D341Med (cell line): ENCODE results near the gene RFPL3.
A peak's percentile ranks its signal among the peaks of the same experiment; 100 is the strongest.
"Not testable (repeated sequence)": the region's sequence is repeated elsewhere in the genome, so short reads cannot be mapped to it uniquely, and the experiment has no call there.

Source experiments
- DNase-seq: peaks from one replicate; pipeline ENCODE4 v3.0.0; 2012; ENCODE audit warnings: low spot score

RFPL3 gene

DNA sequence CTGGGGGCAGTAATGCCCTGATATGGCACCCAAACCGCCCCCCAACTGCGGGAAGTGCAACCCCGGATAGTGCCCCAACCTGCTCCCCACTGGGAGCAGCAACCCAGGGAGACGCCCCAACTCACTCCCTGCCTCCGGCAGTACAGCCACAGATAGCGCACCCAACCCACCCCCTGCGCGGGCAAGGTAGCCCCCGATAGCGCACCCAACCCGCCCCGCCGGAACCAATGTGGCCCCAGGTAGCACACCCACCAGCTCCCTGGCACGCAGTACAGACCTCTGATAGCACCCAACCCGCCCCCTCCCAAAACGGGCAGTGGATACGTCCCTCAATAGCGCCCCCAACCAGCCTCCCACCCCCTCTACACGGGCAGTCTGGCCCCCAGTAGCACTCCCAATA lies 3.8 kb upstream of the RFPL3 start:
- DNase-seq: no peak

DNA sequence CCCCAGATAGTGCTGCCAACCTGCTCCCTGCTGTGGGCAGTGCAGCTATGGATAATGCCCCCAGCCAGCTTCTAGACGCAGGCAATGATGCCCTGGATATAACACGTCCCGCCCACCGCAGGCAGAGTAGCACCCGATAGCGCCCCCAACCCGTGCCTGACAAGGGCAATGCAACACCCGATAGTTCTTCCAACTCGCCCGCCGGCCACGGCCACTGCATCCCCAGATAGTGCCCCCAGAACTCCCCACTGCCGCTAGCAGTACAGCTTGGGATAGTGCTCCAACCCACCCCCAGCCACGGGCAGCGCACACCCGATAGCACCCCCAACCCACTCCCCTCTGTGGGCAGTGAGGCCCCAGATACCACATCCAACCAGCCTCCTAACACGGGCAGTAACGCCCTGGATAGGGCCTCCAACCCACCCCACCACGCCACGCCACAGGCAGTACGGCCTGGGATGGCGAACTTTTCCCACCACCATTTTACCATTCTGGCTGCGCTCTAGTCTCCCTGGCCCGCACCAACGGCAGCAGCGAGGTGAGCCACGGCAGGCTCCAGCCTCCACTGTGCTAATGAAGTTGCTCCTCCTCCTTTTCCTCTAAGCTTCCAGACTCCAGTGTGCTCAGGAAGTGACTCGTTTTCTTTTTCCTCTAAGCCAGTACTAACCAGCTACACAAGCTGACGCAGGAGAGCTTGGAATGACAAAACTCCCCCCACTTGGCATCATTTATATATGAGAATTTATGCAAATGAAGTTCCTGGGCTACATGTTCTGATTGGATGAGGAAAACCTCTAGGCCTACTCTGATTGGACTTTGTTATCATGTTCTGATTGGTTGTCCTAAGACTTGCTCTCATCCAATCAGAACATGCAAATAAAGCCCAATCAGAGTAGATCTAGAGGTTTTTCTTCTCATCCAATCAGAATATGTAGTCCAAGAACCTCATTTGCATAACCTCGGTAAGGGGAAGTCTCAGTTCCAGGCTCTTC lies 3.0 kb upstream of the RFPL3 start:
- no peak for DNase-seq

DNA sequence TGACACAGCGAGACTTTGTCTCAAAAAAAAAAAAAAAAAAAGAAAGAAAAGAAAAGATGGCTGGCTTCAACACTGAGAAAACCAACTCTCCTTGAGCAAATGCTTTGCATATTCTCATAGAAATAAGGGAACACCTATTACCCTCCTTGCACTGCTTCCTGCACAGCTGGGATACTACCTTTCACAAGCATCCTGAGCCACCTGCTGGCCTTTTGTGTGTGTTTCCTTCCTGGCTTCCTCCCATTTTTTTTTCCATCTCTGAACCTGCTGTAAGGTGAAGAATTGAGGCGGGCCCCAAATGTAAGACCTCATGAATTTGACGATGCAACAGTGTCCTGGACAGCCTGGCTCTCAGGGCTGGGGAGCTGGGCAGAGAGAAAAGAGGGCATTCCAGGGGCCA lies 1.9 kb upstream of the RFPL3 start:
- DNase-seq: no peak

DNA sequence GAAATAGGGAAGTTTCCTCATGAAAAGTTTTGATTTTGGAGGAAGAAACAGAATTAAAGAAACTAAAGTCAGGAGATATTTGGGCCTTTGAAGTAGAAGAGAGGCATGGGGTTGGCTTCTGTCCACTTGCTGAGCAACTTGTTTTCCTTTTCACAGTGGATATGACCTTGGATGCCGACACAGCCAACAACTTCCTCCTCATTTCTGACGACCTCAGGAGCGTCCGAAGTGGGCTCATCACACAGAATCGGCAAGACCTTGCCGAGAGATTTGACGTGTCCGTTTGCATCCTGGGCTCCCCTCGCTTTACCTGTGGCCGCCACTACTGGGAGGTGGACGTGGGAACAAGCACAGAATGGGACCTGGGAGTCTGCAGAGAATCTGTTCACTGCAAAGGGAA lies 2.4 kb downstream of the RFPL3 start:
- DNase-seq: not testable (repeated sequence)

DNA sequence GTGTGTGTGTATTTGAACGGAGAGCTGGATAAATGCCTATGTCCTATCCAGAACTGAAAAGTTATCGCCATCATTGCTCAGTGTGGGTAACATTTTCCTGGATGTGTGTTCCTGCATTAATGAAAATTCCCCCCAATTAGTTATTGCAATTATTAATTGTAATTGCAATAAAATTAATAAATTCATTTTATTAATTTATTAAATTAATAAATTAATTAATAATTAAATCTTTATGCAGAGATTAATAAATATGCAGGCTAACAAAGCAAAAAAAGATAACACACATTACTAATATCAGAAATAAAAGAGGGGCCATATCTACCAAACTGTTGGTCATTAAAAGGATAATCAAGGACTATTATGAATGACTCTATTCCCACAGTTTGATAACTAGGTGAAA lies 3.6 kb downstream of the RFPL3 start:
- DNase-seq: no peak

DNA sequence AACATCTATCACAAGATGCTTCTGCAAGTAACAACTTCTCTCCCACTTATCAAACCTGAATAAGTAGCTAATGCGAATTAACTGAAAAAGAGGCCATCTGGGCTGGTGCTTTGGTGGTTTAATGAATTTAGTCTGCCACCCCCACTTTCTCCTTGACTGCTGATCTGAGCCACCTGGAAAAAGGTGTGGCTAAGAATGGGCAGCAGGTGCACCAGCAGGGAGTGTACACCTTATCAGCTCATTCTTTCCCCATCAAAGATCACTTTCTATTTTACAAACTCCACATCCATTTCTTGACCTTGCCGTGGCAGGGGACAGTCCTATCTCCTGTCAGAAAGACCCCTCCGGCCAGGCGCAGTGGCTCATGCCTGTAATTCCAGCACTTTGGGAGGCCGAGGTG lies 6.5 kb downstream of the RFPL3 start:
- DNase-seq: no peak

DNA sequence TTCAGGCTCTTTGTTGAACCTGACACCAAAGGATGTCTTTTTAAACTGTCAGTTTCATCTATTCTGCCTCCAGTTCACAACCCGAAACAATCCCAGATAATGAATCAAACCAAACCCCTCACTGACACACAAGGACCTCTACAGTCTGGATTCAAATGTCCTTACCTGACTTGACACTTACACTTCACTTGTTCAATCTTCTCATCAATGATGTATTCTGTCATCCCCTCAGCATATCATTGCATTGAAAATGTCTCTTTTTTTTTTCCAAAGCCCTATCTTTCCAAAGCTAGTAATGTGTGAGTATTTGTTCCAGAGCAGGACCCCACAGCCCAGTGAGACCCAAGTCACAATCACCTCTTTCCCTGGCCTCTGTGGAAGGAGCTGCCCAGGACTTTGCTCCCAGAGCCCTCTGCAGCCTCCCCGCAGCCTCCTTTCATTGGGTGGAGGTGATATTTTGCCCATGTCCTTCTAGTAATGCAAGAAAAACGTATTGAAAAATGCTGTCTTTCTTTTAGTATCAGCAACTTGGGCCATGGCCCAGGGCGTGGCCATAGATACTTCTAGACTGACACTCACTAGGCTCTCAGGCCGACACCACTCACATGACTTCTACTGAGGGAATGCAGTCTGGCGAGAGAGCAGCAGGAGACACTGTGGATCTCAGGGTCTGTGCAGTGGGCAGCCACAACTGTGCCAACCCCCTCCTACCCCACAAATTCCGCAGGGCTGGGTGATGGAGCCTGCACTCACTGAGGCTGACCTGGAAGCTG lies 18.2 kb downstream of the RFPL3 start:
- no peak for DNase-seq

DNA sequence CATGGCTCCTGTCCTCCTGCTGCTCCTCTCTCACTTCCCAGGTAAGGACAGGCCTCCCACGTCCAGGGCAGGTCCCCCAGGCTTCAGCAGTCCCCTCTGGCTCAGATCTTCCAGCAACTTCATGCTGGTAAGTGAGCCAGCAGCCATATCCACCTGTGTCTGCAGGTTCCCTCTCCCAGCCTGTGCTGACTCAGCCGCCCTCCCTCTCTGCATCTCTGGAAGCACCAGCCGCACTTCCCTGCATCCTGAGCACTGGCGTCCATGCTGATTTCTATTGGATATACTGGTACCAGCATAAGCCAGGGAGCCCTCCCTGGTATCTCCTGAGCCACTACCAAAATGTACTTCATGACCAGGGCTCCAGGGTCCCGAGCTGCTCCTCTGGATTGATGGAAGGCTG lies 19.0 kb downstream of the RFPL3 start:
- no peak for DNase-seq

DNA sequence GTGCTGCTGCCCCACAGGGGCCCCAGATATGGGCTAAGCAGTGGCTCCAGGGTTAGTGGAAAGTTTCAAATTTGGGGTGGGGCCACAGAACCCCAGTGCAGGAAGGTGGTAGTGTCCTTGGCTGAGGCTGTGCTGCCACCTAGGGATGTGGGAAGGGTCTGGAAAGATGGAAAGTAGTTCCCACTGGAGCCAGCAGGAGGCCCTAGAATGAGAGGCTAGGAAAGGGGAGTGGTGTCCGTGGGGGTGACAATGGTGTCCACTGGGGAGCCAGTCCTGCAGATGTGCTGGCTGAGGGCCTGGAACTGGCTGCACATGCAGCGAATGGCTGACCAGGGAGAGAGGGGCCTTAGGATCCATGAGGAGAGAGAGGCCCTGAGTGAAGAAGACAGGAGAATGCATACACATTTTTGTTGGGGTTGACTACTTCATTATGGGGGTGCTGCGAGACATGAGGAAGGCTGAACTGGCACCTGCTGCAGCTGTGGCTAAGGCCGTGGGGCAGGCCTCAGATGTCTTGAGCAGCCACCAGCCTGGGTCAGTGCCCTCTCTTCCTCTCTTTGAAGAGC lies 21.1 kb downstream of the RFPL3 start:
- peak; percentile 79 for DNase-seq

DNA sequence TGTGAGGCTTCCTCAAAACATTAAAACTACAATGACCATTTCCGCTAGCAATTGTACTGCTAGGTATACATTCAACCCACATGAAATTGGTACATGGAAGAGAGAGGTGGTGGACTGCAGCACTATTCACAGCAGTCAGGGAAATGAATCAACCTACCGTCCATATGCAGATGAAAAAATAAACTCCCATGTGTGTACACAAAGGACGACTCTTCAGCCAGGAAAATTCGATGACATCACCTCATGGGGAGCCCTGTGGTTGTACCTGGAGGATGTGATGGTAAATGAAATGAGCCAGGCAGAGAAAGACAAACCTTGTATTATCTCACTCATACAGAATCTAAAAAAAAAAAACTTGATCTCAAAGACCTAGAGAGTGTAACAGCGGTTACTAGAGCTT lies 23.3 kb downstream of the RFPL3 start:
- no peak for DNase-seq

DNA sequence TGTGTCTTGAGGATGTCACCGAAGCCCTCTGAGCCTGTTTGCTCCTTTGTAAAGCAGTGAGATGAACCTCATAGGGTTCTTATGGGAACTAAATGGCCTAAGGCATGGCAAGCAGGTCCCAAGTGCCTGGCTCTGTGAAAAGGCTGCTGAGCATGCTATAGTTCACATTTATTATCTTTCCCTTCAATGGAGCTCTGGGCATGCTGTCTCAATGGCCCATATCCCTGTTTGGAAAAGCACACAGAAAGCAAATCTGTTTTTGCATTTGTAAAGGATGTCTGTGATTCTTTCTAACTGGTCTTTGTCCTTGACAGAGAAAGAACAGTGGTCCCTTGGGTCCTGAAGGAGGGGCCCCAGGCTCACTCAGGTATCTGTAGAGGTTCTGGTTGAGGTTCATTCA lies 28.0 kb downstream of the RFPL3 start:
- DNase-seq: no peak

DNA sequence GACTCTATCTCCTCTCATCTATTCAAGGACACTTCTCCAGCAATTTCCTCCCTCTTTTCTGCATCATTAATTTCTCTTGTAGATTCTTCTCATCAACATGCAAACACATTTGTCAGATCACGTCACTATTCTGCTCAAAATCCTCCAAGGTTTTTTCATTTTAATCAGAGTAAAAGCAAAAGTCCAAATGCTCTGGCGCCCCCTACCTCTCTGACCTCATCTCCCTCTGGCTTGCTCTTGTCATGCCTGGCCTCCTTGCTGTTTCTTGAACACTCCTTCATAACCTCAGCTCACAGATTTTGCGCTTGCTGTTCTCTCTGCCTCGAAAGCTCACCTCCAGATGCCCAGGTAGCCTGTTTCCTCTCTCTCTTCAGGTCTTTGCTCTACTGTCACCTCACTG lies 32.0 kb downstream of the RFPL3 start:
- DNase-seq: peak; percentile 54

DNA sequence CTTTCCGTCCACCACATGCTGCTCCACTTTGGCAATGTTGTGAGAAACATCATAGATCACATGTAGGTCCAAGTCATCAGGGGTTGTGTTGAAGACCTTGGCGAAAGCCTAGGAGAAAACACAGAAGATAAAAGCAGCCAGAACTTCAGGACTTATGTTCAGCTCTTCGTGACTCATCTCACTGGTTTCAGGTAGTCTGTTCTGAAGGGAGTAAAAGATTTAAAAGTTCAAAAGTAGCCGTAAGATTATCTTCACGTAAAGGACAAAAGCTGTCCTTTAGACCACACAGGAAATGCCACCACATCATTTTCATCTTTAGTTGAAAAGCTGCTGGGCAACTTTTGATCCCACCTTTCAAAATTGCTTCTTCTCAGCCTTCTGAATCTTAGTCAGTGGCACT lies 37.4 kb downstream of the RFPL3 start:
- DNase-seq: no peak

DNA sequence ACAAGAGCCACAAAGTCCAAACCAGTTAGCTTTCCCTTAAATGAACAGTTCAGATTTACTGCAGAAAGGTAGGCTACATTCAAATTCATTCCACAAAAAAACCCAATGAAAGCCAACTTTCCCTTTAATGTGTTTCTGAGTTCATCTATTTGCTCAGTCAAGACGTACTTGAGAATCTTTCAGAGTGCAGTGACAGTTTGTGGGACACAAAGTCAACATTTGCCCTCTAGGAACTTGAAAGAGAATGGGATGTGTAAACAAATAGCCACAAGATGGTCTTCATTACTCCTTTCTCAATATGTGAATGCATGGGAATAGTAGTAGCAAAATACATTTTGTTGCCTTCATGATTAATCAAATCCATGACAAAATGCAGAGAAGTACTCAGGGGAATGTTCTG lies 38.6 kb downstream of the RFPL3 start:
- no peak for DNase-seq

DNA sequence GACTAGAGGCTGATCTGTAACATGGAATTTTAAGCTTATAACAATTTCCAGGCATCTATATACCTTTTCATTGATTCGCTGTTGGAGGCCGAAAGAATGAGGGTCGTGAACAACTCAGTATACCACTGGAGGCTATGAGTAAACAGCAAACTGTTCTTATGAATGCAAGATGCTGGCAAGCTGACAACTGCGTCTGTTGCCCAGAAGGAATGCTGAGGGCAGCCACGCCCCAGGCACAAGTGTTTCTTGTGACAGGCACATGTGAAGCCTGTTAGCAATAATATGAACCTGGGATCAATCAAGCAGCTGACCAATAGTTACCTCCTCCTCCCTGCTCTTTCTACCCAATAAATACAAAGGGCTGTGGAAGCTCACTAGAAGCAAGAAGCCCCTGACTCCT lies 39.1 kb downstream of the RFPL3 start:
- DNase-seq: no peak

DNA sequence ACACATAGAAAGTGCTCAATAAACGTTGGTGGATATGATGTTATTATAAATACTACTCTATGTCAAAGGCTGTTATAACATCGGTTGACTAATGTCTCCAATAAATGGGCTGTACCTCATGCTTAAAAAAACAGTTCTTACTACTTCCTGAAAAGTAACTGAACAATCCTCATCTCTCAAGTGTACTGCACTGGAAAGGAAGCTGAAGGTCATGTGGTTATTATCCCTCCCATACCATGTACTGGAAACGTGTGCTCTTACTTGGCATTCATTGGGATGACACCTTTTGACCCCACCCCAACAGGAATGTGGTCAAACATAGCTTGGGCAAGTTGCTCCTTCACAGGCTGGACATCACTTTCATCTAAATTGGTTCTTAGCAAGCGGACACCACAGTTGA lies 43.8 kb downstream of the RFPL3 start:
- DNase-seq: no peak

DNA sequence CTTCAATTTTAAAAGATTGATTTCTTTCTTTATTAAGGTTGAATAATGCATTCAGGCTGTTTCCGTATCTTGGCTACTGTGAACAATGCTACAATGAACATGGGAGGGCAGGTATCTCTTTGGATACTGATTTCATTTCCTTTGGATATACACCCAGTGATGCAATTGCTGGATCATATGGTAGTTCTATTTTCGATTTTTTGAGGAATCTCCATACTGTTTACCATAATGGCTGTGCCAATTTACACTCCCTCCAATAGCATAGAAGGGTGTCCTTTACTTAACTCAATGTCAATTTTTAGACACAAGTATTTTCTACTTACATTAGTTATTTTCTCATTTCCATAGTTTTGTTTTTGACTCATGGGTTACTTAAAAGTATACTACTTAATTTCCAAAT lies 46.4 kb downstream of the RFPL3 start:
- DNase-seq: no peak

DNA sequence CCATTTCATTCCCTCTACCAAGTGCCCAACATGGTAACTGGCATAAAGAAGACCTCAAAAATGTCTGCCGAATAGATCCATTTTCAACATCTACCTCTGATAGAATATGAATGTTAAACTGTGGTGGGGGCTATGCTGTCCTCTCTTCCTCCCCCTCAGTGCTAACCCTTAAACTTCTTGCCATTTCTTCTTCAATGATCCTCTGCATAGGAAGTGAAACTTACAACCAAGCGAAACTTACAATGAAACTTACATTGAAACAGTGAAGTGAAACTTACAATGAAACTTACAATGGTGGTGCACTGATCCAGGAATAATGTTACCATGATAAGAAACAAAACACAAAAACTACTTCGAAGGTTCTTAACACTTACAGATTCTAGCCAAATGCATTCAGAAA lies 49.6 kb downstream of the RFPL3 start:
- DNase-seq: no peak

DNA sequence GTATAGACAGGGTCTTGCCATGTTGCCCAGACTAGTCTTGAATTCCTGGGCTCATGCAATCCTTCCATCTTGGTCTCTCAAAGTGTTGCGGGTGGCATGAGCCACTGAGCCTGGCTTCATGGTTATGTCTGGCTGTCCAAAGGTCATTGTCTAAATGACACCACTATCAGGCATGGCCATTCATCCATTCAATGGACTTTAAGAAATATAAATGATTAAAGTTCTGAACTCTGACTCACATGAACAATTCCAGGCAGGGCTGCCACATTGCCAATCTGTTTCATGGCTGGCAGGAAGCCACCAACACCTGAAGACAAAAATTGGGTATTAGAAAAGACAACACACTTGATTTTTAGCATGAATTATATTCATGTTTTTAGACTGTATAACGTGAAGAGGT lies 50.3 kb downstream of the RFPL3 start:
- no peak for DNase-seq

DNA sequence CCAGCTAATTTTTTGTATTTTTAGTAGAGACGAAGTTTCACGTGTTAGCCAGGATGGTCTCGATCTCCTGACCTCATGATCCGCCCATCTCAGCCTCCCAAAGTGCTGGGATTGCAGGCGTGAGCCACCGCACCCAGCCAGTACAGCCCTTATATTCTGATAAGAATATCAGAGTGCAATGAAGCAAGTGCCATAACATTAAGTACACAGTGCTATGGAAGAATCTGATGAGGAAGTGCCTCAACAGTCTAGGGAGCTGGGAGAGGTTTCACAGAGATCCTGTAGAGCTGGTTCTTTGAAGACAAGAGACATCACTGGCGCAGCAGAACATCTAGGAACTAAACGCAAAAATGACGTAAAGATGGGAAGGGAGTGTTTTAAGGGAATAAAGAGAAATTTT lies 52.3 kb downstream of the RFPL3 start:
- no peak for DNase-seq

DNA sequence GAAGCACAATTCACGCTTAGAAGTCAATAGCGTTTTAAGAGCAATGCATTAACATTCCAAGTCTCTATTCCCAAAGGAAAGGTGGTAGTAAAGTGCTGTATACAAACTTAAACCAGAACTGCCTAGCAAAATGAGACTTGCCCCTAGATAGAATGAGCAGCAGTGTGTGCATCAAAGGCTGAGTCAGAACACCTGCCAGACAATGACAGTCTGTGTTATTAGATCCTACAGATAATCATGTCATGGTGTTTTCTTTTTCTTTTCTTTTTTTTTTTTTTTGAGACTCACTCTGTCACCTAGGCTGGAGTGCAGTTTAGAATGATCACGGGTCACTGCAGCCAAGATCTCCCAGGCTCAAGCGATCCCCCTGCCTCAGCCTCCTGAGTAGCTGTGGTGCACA lies 52.8 kb downstream of the RFPL3 start:
- DNase-seq: no peak
